Calu3 (cell line): ENCODE data around the gene CRYM. TPM values are rescaled to one million over a fixed set of nuclear protein-coding genes. Genes with fewer than 3 reads are reported as not detected.

Experiments
- BruUV-seq: library from RNA; stranded (reverse); fragments of 400-500 nt; replicated peaks from 2 replicates; lab custom pipeline; 2021; lab: Mats Ljungman, UMichigan
- CTCF ChIA-PET: fragments of 300-600 bp; sonication (Branson Sonifier 250); formaldehyde crosslinking; loops from one replicate; lab custom pipeline; 2022; ENCODE audit warnings: antibody characterized with exemption; lab: Charles Lee
- DNase-seq: peaks from one replicate; pipeline ENCODE4 v3.0.0; 2022
- H3K27ac Mint-ChIP-seq: one replicate; pipeline ENCODE4 v1.8.0; 2022; ENCODE audit warnings: mixed read lengths; ENCODE audit not compliant: unreplicated experiment
- H3K27me3 Mint-ChIP-seq: one replicate; pipeline ENCODE4 v1.8.0; 2022; ENCODE audit warnings: mixed read lengths; ENCODE audit not compliant: unreplicated experiment
- H3K36me3 Mint-ChIP-seq: one replicate; pipeline ENCODE4 v1.8.0; 2022; ENCODE audit warnings: mild to moderate bottlenecking, moderate library complexity, mixed read lengths; ENCODE audit not compliant: insufficient read depth, unreplicated experiment
- H3K4me1 Mint-ChIP-seq: one replicate; pipeline ENCODE4 v1.8.0; 2022; ENCODE audit warnings: mild to moderate bottlenecking, low read depth, mixed read lengths; ENCODE audit not compliant: unreplicated experiment
- H3K4me3 Mint-ChIP-seq: one replicate; pipeline ENCODE4 v1.8.0; 2022; ENCODE audit warnings: mild to moderate bottlenecking, low read depth, moderate library complexity, mixed read lengths; ENCODE audit not compliant: unreplicated experiment
- H3K9me3 Mint-ChIP-seq: one replicate; pipeline ENCODE4 v1.8.0; 2022; ENCODE audit warnings: low read depth, mixed read lengths; ENCODE audit not compliant: unreplicated experiment
- intact Hi-C: fragments of 100-400 bp; cut with micrococcal nuclease; formaldehyde crosslinking; loops from one replicate; pipeline ENCODE4 v1.10.0; 2022; ENCODE audit not compliant: unreplicated experiment
- total RNA-seq: library from RNA; stranded (reverse); gene quantifications from 2 replicates; pipeline ENCODE4 v1.2.3, GENCODE V29; 2022
- TF ChIP-seq, protein P1 (sequence below): fragments of 200-600 bp; IDR thresholded peaks from one replicate; pipeline ENCODE4 v1.8.0; 2022; ENCODE audit warnings: antibody characterized with exemption; ENCODE audit not compliant: unreplicated experiment

Gene CRYM
- total RNA-seq, 1 experiment from 2014 or later: 4.1 TPM

DNA sequence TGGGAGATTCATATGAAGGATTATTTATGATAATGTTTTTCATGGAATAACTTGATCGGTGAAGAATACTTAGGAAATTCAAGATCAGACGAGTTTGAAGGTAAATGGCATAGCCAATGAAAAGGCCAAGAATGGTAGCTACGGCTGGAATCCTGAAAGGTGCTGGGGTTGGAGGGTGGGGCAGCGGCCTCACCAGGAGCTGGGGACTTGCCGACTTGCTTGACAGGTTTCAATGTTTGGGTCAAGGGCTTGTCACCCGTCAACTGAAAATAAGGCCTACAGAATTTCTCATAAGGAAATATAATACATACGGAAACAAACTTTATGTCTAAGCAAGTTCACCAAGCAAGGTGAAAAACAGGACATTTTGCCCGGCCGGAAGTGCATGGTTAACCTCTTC, 9.9 kb downstream of the CRYM start:
- intact Hi-C loops: no loop called here
- Mint-ChIP-seq H3K27ac (peak overlapping the region; percentile 55), H3K4me3 (no peak overlapping the region), H3K4me1 (peaks cover 41% of the 10 kb centered on the region), H3K36me3 (no peaks in the 10 kb centered on the region), H3K9me3 (peaks cover 3% of the 10 kb centered on the region), H3K27me3 (no peaks in the 10 kb centered on the region)
- CTCF ChIA-PET: no interaction called here
- peak; percentile 59 for DNase-seq
- TF ChIP-seq, protein P1, sequence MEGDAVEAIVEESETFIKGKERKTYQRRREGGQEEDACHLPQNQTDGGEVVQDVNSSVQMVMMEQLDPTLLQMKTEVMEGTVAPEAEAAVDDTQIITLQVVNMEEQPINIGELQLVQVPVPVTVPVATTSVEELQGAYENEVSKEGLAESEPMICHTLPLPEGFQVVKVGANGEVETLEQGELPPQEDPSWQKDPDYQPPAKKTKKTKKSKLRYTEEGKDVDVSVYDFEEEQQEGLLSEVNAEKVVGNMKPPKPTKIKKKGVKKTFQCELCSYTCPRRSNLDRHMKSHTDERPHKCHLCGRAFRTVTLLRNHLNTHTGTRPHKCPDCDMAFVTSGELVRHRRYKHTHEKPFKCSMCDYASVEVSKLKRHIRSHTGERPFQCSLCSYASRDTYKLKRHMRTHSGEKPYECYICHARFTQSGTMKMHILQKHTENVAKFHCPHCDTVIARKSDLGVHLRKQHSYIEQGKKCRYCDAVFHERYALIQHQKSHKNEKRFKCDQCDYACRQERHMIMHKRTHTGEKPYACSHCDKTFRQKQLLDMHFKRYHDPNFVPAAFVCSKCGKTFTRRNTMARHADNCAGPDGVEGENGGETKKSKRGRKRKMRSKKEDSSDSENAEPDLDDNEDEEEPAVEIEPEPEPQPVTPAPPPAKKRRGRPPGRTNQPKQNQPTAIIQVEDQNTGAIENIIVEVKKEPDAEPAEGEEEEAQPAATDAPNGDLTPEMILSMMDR: no peak
- BruUV-seq: no TSS peak

DNA sequence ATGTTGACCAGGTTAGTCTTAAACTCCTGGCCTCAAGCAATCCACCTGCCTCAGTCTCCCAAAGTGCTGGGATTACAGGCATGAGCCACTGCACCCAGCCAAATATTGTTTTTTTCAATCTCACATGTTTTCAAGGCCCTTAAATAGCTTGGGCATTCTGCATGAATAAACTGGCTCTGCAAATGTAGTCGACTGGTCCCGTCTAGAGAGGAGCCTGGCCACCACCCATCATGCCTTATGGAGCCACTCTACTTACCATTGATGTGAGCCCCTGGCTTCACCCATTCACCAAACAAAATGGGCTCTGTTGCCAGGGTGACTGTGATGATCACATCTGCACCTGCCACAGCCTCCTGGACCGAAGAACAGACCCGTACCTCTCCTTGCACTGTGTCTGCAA, 10.8 kb downstream of the CRYM start:
- CTCF ChIA-PET: no interaction called here
- no TSS peak for BruUV-seq

DNA sequence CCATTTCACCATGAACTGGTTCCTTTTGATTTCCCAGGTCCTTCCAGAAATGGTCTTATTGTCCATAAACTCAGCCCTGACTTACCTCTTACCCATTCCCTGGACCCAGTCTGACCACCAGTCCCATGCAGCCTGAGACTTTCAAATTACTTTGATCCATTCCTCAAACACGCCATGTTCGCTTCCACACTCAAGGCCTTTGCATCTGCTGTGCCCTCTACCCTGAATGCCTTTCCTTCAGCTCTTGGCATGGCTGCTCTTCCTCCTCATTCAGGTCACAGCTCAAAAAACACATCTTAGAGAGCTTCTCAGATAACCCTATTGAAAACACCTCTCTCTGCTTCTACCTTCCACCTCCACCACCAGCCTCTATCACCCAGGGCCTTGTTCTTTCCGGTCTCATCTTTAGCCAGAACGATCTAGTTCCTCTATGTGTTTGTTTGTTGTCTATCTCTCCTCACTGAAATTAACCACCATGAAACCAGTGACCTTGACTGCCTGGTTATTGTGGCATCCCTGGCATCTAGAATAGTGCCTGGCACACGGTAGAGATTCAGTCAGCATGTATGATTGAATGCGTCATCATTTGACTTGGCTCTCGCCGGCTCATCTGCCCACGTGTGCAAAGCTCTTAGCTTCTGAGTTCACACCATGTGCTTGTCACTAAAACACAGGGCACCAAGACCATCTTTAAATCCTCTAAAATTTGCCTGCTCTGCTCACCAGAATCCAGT, 12.8 kb downstream of the CRYM start:
- CTCF ChIA-PET: interaction anchor here (2.5 kb wide), 1 partner anchor 35 kb away, joined by 7 read pairs; no protein-coding TSS in a partner anchor
- Mint-ChIP-seq H3K4me3 (no peak overlapping the region), H3K9me3 (peaks cover 3% of the 10 kb centered on the region), H3K36me3 (peaks cover 6% of the 10 kb centered on the region), H3K4me1 (peaks cover 68% of the 10 kb centered on the region), H3K27ac (no peak overlapping the region), H3K27me3 (no peaks in the 10 kb centered on the region)
- TF ChIP-seq, protein P1: no peak
- intact Hi-C loops: no loop called here
- DNase-seq: no peak
- BruUV-seq: no TSS peak

More for the DNA sequence above, 10.8 kb downstream of the CRYM start:
- no peaks in the 10 kb centered on the region for H3K36me3 Mint-ChIP-seq
- no peak overlapping the region for H3K4me3 Mint-ChIP-seq
- no peak for DNase-seq
- TF ChIP-seq, protein P1: no peak
- H3K27ac Mint-ChIP-seq: no peak overlapping the region
- H3K9me3 Mint-ChIP-seq: peaks cover 3% of the 10 kb centered on the region
- intact Hi-C loops: no loop called here
- H3K4me1 Mint-ChIP-seq: peaks cover 49% of the 10 kb centered on the region
- no peaks in the 10 kb centered on the region for H3K27me3 Mint-ChIP-seq

DNA sequence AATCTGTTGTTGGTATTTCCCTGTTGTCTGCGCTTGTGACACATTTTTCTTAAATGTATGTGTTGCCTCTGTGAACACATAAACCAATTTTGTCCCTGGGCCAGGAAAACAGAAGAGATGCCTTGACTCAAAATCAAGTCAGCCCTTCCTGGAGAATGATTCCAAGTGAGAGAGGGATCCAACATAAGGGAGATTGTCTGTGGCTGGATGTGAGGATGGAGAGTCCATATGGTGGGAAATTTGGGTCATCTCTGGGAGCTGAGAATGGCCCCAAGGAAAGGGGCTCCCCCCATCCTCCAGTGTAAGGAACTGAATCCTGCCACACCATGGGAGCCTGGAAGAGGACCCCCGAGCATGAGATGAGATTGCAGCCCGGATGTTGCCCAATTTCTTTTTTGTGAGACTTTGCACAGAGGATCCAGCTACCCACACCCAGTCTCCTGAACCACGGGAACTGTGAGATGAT, 13.5 kb downstream of the CRYM start:
- H3K4me1 Mint-ChIP-seq: peaks cover 74% of the 10 kb centered on the region
- BruUV-seq: no TSS peak
- CTCF ChIA-PET: interaction anchor here (2.5 kb wide), 1 partner anchor 36 kb away, joined by 7 read pairs; no protein-coding TSS in a partner anchor
- H3K9me3 Mint-ChIP-seq: peaks cover 3% of the 10 kb centered on the region
- peaks cover 12% of the 10 kb centered on the region for H3K36me3 Mint-ChIP-seq
- H3K27me3 Mint-ChIP-seq: no peaks in the 10 kb centered on the region
- intact Hi-C loops: no loop called here
- H3K27ac Mint-ChIP-seq: no peak overlapping the region
- H3K4me3 Mint-ChIP-seq: no peak overlapping the region
- TF ChIP-seq, protein P1: no peak
- no peak for DNase-seq
